Measurements from ENCODE around the gene TMEM108.

DNA sequence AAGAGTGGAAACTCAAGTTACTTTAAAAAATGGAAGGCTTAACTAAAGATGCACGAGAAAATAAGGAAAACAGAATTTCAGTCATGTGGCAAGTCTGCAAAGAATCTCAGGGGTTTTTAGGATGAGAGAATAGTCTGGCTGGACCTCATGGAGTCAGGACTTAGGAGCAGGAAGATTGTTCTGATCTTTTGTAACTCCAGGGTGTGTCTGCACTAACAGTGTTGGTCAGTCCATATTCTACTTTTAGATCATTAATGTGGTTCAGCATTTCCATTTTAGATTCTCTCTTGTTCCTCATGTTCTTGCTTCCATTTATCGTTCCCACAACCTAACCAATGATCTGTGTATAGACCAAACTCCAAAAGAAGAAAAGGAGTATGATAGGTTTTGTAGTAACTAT is 15.3 kb downstream of the TMEM108 start:
- TF ChIP-seq POLR2AphosphoS5 (IDR thresholded peaks at IDR 0.05; ENCODE audit: borderline replicate concordance, low read depth, low read length) (no peak), EZH2 (IDR thresholded peaks at IDR 0.05) (no peak)
